Esophagus muscularis mucosa (tissue), 4 donors: ENCODE measurements around the gene PCSK6. TPM values are rescaled to one million over a fixed set of nuclear protein-coding genes. Genes with fewer than 3 reads are reported as not detected.

Source experiments
- DNase-seq: peaks from one replicate; pipeline ENCODE4 v3.0.0-alpha.2; 2017; ENCODE audit errors: extremely low spot score
- H3K27ac ChIP-seq, 4 donors: fragments of 200-600 bp; sonication (generic); replicated peaks in 1 of 4; 1 replicate in 3 of 4; 2 replicates in 1 of 4; pipeline ENCODE4 v1.5.1; 2016 to 2019; ENCODE audit warnings: mild to moderate bottlenecking in 1 of 4
- H3K27me3 ChIP-seq, 4 donors: fragments of 200-600 bp; sonication (generic); one replicate each; pipeline versions ENCODE4 v1.5.1 to v1.6.0; 2016 to 2019
- H3K36me3 ChIP-seq, 4 donors: fragments of 200-600 bp; sonication (generic); one replicate each; pipeline ENCODE4 v1.5.1; 2016 to 2019
- H3K4me1 ChIP-seq, 4 donors: fragments of 200-600 bp; sonication (generic); one replicate each; pipeline ENCODE4 v1.5.1; 2016 to 2019
- H3K4me3 ChIP-seq, 4 donors: fragments of 200-600 bp; sonication (generic); 1 replicate in 2 of 4; 2 replicates in 2 of 4; pipeline ENCODE4 v1.5.1; 2016 to 2019; ENCODE audit warnings: mild to moderate bottlenecking in 4 of 4, moderate library complexity in 1 of 4
- H3K9me3 ChIP-seq, 4 donors: fragments of 200-600 bp; sonication (generic); 1 replicate in 3 of 4; 2 replicates in 1 of 4; pipeline ENCODE4 v1.5.1; 2016 to 2019
- EP300 ChIP-seq: sonication (generic); formaldehyde crosslinking; IDR thresholded peaks from one replicate; pipeline ENCODE4 v1.6.1; 2017; ENCODE audit warnings: antibody characterized with exemption
- POLR2A ChIP-seq: fragments of 450-650 bp; IDR thresholded peaks from one replicate; pipeline ENCODE4 v1.6.1; 2017; ENCODE audit warnings: antibody characterized with exemption, moderate library complexity, mild to moderate bottlenecking, low read depth
- POLR2AphosphoS5 ChIP-seq, 2 donors: sonication (generic); formaldehyde crosslinking; IDR thresholded peaks; one replicate each; pipeline ENCODE4 v1.6.1; 2017; ENCODE audit warnings: antibody characterized with exemption in 2 of 2
- WGBS: methylation state at CpG from one replicate; pipeline ENCODE4 v1.1.5; 2018; 5-methylcytosine and 5-hydroxymethylcytosine counted together
- intact Hi-C: fragments of 100-400 bp; cut with DNase I; formaldehyde crosslinking; loops from one replicate; pipeline ENCODE4 v1.15.1; 2023
- total RNA-seq, 4 donors: library from RNA; depleted of rRNA; stranded (reverse); fragments of >200 nt; gene quantifications; one replicate each; pipeline versions ENCODE4 v1.1.0 to v1.2.1, GENCODE V29; 2016
- TF ChIP-seq, protein P1 (sequence below), 3 experiments: fragments of 200-600 bp in 2 of 3; fragments of 450-650 bp in 1 of 3; sonication (generic) in 2 of 3; IDR thresholded peaks; one replicate each; pipeline ENCODE4 v1.5.1; 2017 to 2019; ENCODE audit warnings: antibody characterized with exemption in 3 of 3, mild to moderate bottlenecking in 2 of 3, moderate library complexity in 1 of 3

PCSK6 gene
- total RNA-seq, 4 donors from 2014 or later: 13.6 to 24.1 (median 15.3) TPM

DNA sequence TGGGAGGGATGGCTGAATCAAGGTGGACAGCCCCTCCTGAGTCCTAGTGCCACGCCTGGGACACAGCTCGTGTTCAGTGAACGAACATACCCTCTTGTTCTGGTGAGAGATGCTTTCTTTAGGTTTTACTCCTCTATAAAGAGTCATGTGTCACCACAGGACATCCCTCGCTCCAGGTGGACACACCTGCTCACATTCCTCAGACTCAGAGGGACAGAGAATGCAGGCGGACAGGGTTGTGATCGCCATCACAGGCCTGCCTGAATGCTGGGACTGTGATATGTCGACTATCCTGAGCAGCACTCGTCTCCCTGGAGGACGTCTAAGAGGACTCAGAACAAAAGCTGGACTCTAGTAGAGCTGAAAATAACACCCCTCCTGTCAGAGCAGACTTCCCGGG is 98.1 kb downstream of the PCSK6 start:
- intact Hi-C loops: no loop called here
- no peaks in the 10 kb centered on the region for H3K9me3 ChIP-seq
- DNase-seq: no peak
- H3K27me3 ChIP-seq: peaks cover 0 to 4% (median 0%) of the 10 kb centered on the region in 4 donors
- no peaks in the 10 kb centered on the region for H3K4me1 ChIP-seq
- H3K27ac ChIP-seq: no peak overlapping the region
- TF ChIP-seq POLR2A: no peak
- TF ChIP-seq, protein P1, sequence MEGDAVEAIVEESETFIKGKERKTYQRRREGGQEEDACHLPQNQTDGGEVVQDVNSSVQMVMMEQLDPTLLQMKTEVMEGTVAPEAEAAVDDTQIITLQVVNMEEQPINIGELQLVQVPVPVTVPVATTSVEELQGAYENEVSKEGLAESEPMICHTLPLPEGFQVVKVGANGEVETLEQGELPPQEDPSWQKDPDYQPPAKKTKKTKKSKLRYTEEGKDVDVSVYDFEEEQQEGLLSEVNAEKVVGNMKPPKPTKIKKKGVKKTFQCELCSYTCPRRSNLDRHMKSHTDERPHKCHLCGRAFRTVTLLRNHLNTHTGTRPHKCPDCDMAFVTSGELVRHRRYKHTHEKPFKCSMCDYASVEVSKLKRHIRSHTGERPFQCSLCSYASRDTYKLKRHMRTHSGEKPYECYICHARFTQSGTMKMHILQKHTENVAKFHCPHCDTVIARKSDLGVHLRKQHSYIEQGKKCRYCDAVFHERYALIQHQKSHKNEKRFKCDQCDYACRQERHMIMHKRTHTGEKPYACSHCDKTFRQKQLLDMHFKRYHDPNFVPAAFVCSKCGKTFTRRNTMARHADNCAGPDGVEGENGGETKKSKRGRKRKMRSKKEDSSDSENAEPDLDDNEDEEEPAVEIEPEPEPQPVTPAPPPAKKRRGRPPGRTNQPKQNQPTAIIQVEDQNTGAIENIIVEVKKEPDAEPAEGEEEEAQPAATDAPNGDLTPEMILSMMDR (IDR thresholded peaks at IDR 0.05): no peak
- H3K4me3 ChIP-seq: no peak overlapping the region
- 81% methylated on average over 10 of the region's 10 CpGs for WGBS
- H3K36me3 ChIP-seq: peaks cover 0 to 28% (median 0%) of the 10 kb centered on the region in 4 donors

DNA sequence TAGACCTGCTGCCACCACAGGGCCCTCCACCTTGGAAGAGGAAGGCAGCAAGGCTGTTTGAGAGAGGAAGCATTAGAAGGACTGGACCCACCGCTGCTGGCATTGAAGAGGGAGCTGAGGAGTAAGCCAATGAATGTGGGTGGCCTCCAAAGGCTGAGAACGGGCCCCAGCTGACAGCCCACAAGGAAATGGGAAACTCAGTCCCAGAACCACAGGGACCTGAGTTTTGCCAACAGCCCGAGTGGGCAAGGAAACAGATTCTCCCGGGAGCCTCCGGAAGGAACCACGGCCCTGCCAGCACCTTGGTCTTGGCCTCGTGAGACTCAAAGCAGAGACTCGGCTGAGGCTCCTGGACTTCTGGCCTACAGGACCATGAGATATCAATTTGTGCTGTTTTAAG is 99.0 kb downstream of the PCSK6 start:
- no peak for DNase-seq
- H3K36me3 ChIP-seq: peaks cover 0 to 28% (median 0%) of the 10 kb centered on the region in 4 donors
- 80% methylated on average over 8 of the region's 8 CpGs for WGBS
- H3K27me3 ChIP-seq: peaks cover 0 to 4% (median 0%) of the 10 kb centered on the region in 4 donors
- H3K4me3 ChIP-seq: no peak overlapping the region
- H3K27ac ChIP-seq: no peak overlapping the region
- H3K4me1 ChIP-seq: no peaks in the 10 kb centered on the region
- TF ChIP-seq EP300: no peak
- no peak for TF ChIP-seq POLR2AphosphoS5 (IDR thresholded peaks at IDR 0.05)
- TF ChIP-seq, protein P1 (IDR thresholded peaks at IDR 0.05): no peak
- intact Hi-C loops: no loop called here
- H3K9me3 ChIP-seq: no peaks in the 10 kb centered on the region

DNA sequence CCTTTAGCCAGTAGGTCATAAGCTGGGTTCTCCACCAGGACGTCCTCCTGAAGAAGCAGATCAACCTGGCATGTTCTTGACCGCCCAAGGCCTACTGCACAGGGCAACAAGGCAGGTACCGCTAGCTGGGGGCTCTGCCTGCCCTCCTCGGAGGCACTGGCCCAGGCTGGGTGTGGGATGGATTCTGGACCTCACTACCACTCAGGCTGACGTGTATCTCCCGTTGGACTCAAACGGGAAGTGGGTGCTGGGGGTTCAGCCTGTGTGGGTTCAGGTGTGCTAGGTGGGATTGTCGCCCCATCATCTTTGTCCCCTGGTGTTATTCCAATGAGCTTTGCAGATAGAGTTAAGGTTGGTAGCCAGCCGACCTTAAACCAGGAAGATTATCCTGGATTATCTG is 99.4 kb downstream of the PCSK6 start:
- Histone ChIP-seq H3K36me3 (peaks cover 0 to 31% (median 0%) of the 10 kb centered on the region in 4 donors), H3K4me1 (no peaks in the 10 kb centered on the region), H3K9me3 (no peaks in the 10 kb centered on the region), H3K27me3 (peaks cover 0 to 4% (median 0%) of the 10 kb centered on the region in 4 donors), H3K4me3 (no peak overlapping the region), H3K27ac (no peak overlapping the region)
- TF ChIP-seq, protein P1 (IDR thresholded peaks at IDR 0.05): no peak
- no peak for TF ChIP-seq EP300
- TF ChIP-seq POLR2A: no peak
- no peak for TF ChIP-seq POLR2AphosphoS5 (IDR thresholded peaks at IDR 0.05)
- no peak for DNase-seq
- 79% methylated on average over 6 of the region's 9 CpGs for WGBS
- intact Hi-C loops: no loop called here

DNA sequence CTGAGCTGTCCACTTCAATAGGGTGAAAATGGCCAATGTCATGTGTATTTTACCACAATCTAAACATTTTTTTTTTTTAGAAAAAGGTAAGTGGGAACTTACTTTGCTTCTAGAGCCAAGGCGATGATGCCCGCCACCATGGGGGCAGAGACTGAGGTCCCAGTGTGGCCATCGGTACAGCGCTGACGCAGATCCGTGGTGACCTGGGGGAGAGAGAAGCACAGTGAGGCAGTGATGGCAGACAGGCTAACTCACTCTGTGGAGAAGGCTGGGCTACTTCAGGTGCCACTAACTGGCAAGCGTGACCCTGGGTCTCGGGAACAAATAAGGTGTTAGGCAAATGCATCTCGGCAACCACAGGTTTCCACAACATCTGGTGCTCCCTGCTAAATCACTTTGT is 100.1 kb downstream of the PCSK6 start:
- no peak overlapping the region for H3K4me3 ChIP-seq
- no peaks in the 10 kb centered on the region for H3K4me1 ChIP-seq
- no peaks in the 10 kb centered on the region for H3K9me3 ChIP-seq
- TF ChIP-seq POLR2A: no peak
- TF ChIP-seq, protein P1 (IDR thresholded peaks at IDR 0.05): no peak
- TF ChIP-seq POLR2AphosphoS5 (IDR thresholded peaks at IDR 0.05): no peak
- TF ChIP-seq EP300: no peak
- H3K27me3 ChIP-seq: peaks cover 0 to 4% (median 0%) of the 10 kb centered on the region in 4 donors
- no peak for DNase-seq
- peaks cover 0 to 32% (median 0%) of the 10 kb centered on the region in 4 donors for H3K36me3 ChIP-seq
- no peak overlapping the region for H3K27ac ChIP-seq
- intact Hi-C loops: no loop called here
- 91% methylated on average over 9 of the region's 9 CpGs for WGBS

DNA sequence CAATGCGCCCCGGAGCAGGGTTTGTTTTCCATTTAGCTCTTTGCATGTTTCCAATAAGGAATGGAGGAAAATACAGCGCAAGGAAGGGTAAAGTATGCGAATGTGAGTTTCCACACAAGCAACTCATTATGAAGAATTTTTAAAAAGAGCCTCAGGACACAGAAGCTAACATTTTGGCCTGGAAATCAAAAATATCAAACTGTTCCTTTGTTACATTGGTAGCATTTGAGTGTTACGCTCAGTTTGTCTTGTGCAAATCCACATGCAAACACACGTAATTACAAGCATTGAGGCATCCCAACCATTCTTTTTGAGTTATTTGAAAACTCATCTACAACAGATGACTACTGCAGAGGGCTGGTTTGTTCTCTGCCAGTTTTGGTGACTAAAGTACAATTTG is 101.5 kb downstream of the PCSK6 start:
- no peaks in the 10 kb centered on the region for H3K4me1 ChIP-seq
- H3K27me3 ChIP-seq: no peaks in the 10 kb centered on the region
- intact Hi-C loops: no loop called here
- peaks cover 0 to 32% (median 0%) of the 10 kb centered on the region in 4 donors for H3K36me3 ChIP-seq
- no peak for DNase-seq
- H3K4me3 ChIP-seq: no peak overlapping the region
- no peak overlapping the region for H3K27ac ChIP-seq
- no peaks in the 10 kb centered on the region for H3K9me3 ChIP-seq
- WGBS: 67% methylated on average over 6 of the region's 6 CpGs
- TF ChIP-seq POLR2AphosphoS5 (IDR thresholded peaks at IDR 0.05) (no peak), POLR2A (no peak), EP300 (no peak)
- TF ChIP-seq, protein P1 (IDR thresholded peaks at IDR 0.05): no peak
